IMR-90 (cell line): ENCODE measurements around the gene PATJ. TPM values are rescaled to one million over a fixed set of nuclear protein-coding genes. Genes with fewer than 3 reads are reported as not detected.

Source experiments
- ATAC-seq: fragments of 200-7000 bp; cut with Tn5 transposase; 2 replicates; pipeline ENCODE4 v1.9.1; 2020; ENCODE audit warnings: low read depth, mild to moderate bottlenecking, moderate library complexity
- BruUV-seq: library from RNA; stranded (reverse); fragments of 400-500 nt; replicated peaks from 2 replicates; lab custom pipeline; 2021; lab: Mats Ljungman, UMichigan
- CTCF ChIA-PET: fragments of 300-600 bp; formaldehyde crosslinking; extraction: SDS; loops from one replicate; lab custom pipeline; 2021; ENCODE audit warnings: antibody characterized with exemption; lab: Yijun Ruan, JAX
- POLR2A ChIA-PET: fragments of 300-600 bp; sonication (Branson Sonifier 250); formaldehyde crosslinking; loops from one replicate; lab custom pipeline; 2022; ENCODE audit warnings: antibody characterized with exemption; ENCODE audit not compliant: unreplicated experiment; lab: Charles Lee
- DNase-seq: peaks from one replicate; pipeline ENCODE4 v3.0.0; 2013
- H2AFZ ChIP-seq: replicated peaks from 2 replicates; pipeline ENCODE3; 2013; ENCODE audit warnings: low read length, mild to moderate bottlenecking; ENCODE audit not compliant: poor library complexity
- H2AK5ac ChIP-seq: 2 replicates; pipeline ENCODE4 v1.6.1; 2013; ENCODE audit warnings: low read depth, low read length, inconsistent platforms
- H2AK9ac ChIP-seq: replicated peaks from 2 replicates; pipeline ENCODE3; 2013; ENCODE audit warnings: mild to moderate bottlenecking, low read depth, low read length, moderate library complexity; ENCODE audit not compliant: poor library complexity
- H2BK120ac ChIP-seq: 2 replicates; pipeline ENCODE4 v1.6.1; 2013; ENCODE audit warnings: low read depth, low read length, inconsistent platforms
- H2BK15ac ChIP-seq: 3 replicates; pipeline ENCODE4 v1.6.1; 2013; ENCODE audit warnings: low read depth, low read length, inconsistent platforms
- H2BK20ac ChIP-seq: 2 replicates; pipeline ENCODE4 v1.6.1; 2013; ENCODE audit warnings: low read depth, mild to moderate bottlenecking, inconsistent platforms, low read length, moderate library complexity
- H2BK5ac ChIP-seq: 2 replicates; pipeline ENCODE4 v1.6.1; 2013; ENCODE audit warnings: mild to moderate bottlenecking, low read depth, low read length, inconsistent platforms; ENCODE audit not compliant: poor library complexity, severe bottlenecking
- H3K14ac ChIP-seq: replicated peaks from 2 replicates; pipeline ENCODE4 v1.6.1; 2013; ENCODE audit warnings: low read depth, low read length, inconsistent platforms
- H3K18ac ChIP-seq: 2 replicates; pipeline ENCODE4 v1.6.1; 2013; ENCODE audit warnings: low read depth, low read length, control low read depth
- H3K23ac ChIP-seq: 2 replicates; pipeline ENCODE4 v1.6.1; 2013; ENCODE audit warnings: low read depth, low read length, inconsistent platforms
- H3K27ac ChIP-seq: 2 replicates; pipeline ENCODE4 v1.5.1; 2013; ENCODE audit warnings: mild to moderate bottlenecking, control low read depth, low read length; ENCODE audit not compliant: insufficient read depth
- H3K27me3 ChIP-seq: 2 replicates; pipeline ENCODE4 v1.6.1; 2013; ENCODE audit warnings: low read length; ENCODE audit not compliant: control insufficient read depth, insufficient read depth
- H3K36me3 ChIP-seq: 2 replicates; pipeline ENCODE4 v1.6.1; 2013; ENCODE audit warnings: low read length, mixed read lengths; ENCODE audit not compliant: control insufficient read depth, insufficient read depth
- H3K4ac ChIP-seq: 2 replicates; pipeline ENCODE4 v1.6.1; 2013; ENCODE audit warnings: low read depth, low read length, inconsistent platforms
- H3K4me1 ChIP-seq: 2 replicates; pipeline ENCODE4 v1.6.1; 2013; ENCODE audit warnings: low read length, mixed read lengths; ENCODE audit not compliant: control insufficient read depth, insufficient read depth
- H3K4me2 ChIP-seq: 2 replicates; pipeline ENCODE4 v1.6.1; 2013; ENCODE audit warnings: low read depth, mild to moderate bottlenecking, control low read depth, low read length, moderate library complexity
- H3K4me3 ChIP-seq: 2 replicates; pipeline ENCODE4 v1.5.1; 2013; ENCODE audit warnings: low read depth, mild to moderate bottlenecking, control low read depth, low read length, moderate library complexity; ENCODE audit not compliant: insufficient read depth
- H3K56ac ChIP-seq: 2 replicates; pipeline ENCODE4 v1.6.1; 2013; ENCODE audit warnings: low read length, inconsistent platforms; ENCODE audit not compliant: insufficient read depth; ENCODE audit errors: extremely low read depth
- H3K79me1 ChIP-seq, 2 experiments: 2 replicates each; pipeline ENCODE4 v1.6.1; 2013; ENCODE audit warnings: low read length in 2 of 2, inconsistent platforms in 1 of 2, low read depth in 1 of 2
- H3K9ac ChIP-seq: 2 replicates; pipeline ENCODE4 v1.6.1; 2013; ENCODE audit warnings: low read depth, low read length, control low read depth
- H3K9me1 ChIP-seq: 2 replicates; pipeline ENCODE4 v1.6.1; 2013; ENCODE audit warnings: low read length, inconsistent platforms; ENCODE audit not compliant: insufficient read depth
- H3K9me3 ChIP-seq: 2 replicates; pipeline ENCODE4 v1.6.1; 2013; ENCODE audit warnings: low read length; ENCODE audit not compliant: control insufficient read depth, insufficient read depth
- H4K20me1 ChIP-seq: 2 replicates; pipeline ENCODE4 v1.6.1; 2013; ENCODE audit warnings: low read length, inconsistent platforms; ENCODE audit not compliant: insufficient read depth
- H4K5ac ChIP-seq: 2 replicates; pipeline ENCODE4 v1.6.1; 2013; ENCODE audit warnings: mild to moderate bottlenecking, low read depth, low read length, control low read depth
- H4K8ac ChIP-seq, 2 experiments: 2 replicates each; pipeline ENCODE4 v1.6.1; 2013; ENCODE audit warnings: low read depth in 2 of 2, low read length in 2 of 2, control low read depth in 1 of 2, inconsistent platforms in 1 of 2
- H4K91ac ChIP-seq: 2 replicates; pipeline ENCODE4 v1.6.1; 2013; ENCODE audit warnings: low read depth, low read length, inconsistent platforms; ENCODE audit not compliant: insufficient read depth
- BHLHE40 ChIP-seq: fragments of 150-350 bp; IDR thresholded peaks from 2 replicates; pipeline ENCODE4 v1.6.1; 2016; ENCODE audit warnings: mild to moderate bottlenecking, low read depth, low read length
- CEBPB ChIP-seq: IDR thresholded peaks from 2 replicates; pipeline ENCODE4 v1.6.1; 2012; ENCODE audit warnings: low read depth, low read length, improper control_type of control experiment
- CHD1 ChIP-seq: IDR thresholded peaks from 2 replicates; pipeline ENCODE4 v1.6.1; 2012; ENCODE audit warnings: low read depth, low read length, improper control_type of control experiment
- FOS ChIP-seq: fragments of 150-350 bp; IDR thresholded peaks from 2 replicates; pipeline ENCODE4 v1.6.1; 2016; ENCODE audit warnings: low read depth, low read length
- MXI1 ChIP-seq: IDR thresholded peaks from 2 replicates; pipeline ENCODE4 v1.6.1; 2012; ENCODE audit warnings: low read depth, mild to moderate bottlenecking, low read length, moderate library complexity, borderline replicate concordance
- RCOR1 ChIP-seq: IDR thresholded peaks from 2 replicates; pipeline ENCODE4 v1.6.1; 2012; ENCODE audit warnings: mild to moderate bottlenecking, low read length, improper control_type of control experiment; ENCODE audit not compliant: insufficient replicate concordance
- RFX5 ChIP-seq: IDR thresholded peaks from 2 replicates; pipeline ENCODE4 v1.8.0; 2012; ENCODE audit warnings: low read depth, mild to moderate bottlenecking, low read length, moderate library complexity
- SMC3 ChIP-seq: fragments of 150-350 bp; IDR thresholded peaks from 2 replicates; pipeline ENCODE4 v1.6.1; 2016; ENCODE audit warnings: low read depth, mild to moderate bottlenecking, antibody characterized with exemption, low read length, moderate library complexity
- WGBS, 2 experiments: methylation state at CpG; one replicate each; pipeline versions ENCODE4 v1.1.5 to v1.1.7; 2013; ENCODE audit warnings: missing lambda C conversion rate in 2 of 2; ENCODE audit not compliant: insufficient read length in 1 of 2; ENCODE audit errors: extremely low coverage in 2 of 2; 5-methylcytosine and 5-hydroxymethylcytosine counted together
- dilution Hi-C: fragments of 300-500 bp; cut with HindIII; formaldehyde crosslinking; loops from one replicate; pipeline ENCODE4 v1.14.3; 2018; ENCODE audit warnings: low sequenced_read_pairs; ENCODE audit not compliant: unreplicated experiment
- in situ Hi-C: fragments of 300-500 bp; cut with MboI; formaldehyde crosslinking; loops from 3 replicates; pipeline ENCODE4 v1.14.3; 2019; ENCODE audit warnings: low sequenced_read_pairs, inconsistent platforms, mixed read lengths
- intact Hi-C: fragments of 100-400 bp; cut with micrococcal nuclease; formaldehyde crosslinking; loops from 2 replicates; pipeline ENCODE4 v1.10.0; 2022
- polyA plus RNA-seq, 3 experiments: library from polyadenylated mRNA; depleted of rRNA; stranded (reverse); fragments of >200 nt; gene quantifications; 2 replicates each; pipeline ENCODE4 v1.2.3, GENCODE V29; 2012; ENCODE audit warnings: low replicate concordance in 1 of 3
- total RNA-seq: library from RNA; depleted of rRNA; stranded (reverse); fragments of >200 nt; gene quantifications from 2 replicates; pipeline ENCODE4 v1.2.3, GENCODE V29; 2012
- TF ChIP-seq, protein P1 (sequence below): conservative IDR thresholded peaks from 2 replicates; pipeline ENCODE4 v1.5.1; 2012; ENCODE audit warnings: mild to moderate bottlenecking, low read depth, low read length, improper control_type of control experiment

The PATJ gene
- total and polyA plus RNA-seq, 2 of the 4 experiments (the other 2 are of a cell fraction), result 2.0 to 3.4 TPM

DNA sequence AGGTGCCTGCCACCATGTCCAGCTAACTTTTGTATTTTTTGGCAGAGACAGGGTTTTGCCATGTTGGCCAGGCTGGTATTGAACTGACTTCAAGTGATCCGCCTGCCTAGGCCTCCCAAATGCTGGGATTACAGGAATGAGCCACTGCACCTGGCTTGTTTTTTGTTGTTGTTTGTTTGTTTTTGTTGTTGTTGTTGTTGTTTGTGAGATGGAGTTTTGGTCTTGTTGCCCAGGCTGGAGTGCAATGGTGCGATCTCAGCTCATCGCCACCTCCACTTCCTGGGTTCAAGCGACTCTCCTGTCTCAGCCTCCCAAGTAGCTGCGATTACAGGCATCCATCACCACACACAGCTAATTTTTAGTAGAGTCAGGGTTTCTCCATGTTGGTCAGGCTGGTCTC lies 445.3 kb downstream of the PATJ start:
- no peak overlapping the region for H3K18ac ChIP-seq
- no peak overlapping the region for H3K56ac ChIP-seq
- ChIA-PET POLR2A (no interaction called here), CTCF (no interaction called here)
- WGBS, 2 experiments, result no CpG with 5 or more reads among the region's 5 CpGs
- H4K91ac ChIP-seq, result no peak overlapping the region
- no peaks in the 10 kb centered on the region for H3K9me3 ChIP-seq
- TF ChIP-seq SMC3 (no peak), BHLHE40 (no peak), CHD1 (no peak), MXI1 (no peak), CEBPB (no peak), FOS (no peak), RFX5 (no peak), RCOR1 (no peak)
- TF ChIP-seq, protein P1, sequence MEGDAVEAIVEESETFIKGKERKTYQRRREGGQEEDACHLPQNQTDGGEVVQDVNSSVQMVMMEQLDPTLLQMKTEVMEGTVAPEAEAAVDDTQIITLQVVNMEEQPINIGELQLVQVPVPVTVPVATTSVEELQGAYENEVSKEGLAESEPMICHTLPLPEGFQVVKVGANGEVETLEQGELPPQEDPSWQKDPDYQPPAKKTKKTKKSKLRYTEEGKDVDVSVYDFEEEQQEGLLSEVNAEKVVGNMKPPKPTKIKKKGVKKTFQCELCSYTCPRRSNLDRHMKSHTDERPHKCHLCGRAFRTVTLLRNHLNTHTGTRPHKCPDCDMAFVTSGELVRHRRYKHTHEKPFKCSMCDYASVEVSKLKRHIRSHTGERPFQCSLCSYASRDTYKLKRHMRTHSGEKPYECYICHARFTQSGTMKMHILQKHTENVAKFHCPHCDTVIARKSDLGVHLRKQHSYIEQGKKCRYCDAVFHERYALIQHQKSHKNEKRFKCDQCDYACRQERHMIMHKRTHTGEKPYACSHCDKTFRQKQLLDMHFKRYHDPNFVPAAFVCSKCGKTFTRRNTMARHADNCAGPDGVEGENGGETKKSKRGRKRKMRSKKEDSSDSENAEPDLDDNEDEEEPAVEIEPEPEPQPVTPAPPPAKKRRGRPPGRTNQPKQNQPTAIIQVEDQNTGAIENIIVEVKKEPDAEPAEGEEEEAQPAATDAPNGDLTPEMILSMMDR, result no peak
- no peaks in the 10 kb centered on the region for H3K36me3 ChIP-seq
- no peak for DNase-seq
- no peak overlapping the region for H3K27ac ChIP-seq
- H2BK15ac ChIP-seq, result no peak overlapping the region
- H3K4me1 ChIP-seq, result no peaks in the 10 kb centered on the region
- H2BK20ac ChIP-seq, result no peak overlapping the region
- H2AK5ac ChIP-seq, result no peak overlapping the region
- no peak overlapping the region for H2AFZ ChIP-seq
- ATAC-seq, result no peak
- H4K8ac ChIP-seq, result no peak overlapping the region
- no peak overlapping the region for H3K14ac ChIP-seq
- BruUV-seq, result no TSS peak
- no peak overlapping the region for H3K23ac ChIP-seq
- no peak overlapping the region for H2BK120ac ChIP-seq
- no peak overlapping the region for H2BK5ac ChIP-seq
- H4K20me1 ChIP-seq, result no peaks in the 10 kb centered on the region
- H3K79me1 ChIP-seq, result no peaks in the 10 kb centered on the region
- H3K4ac ChIP-seq, result no peak overlapping the region
- in situ Hi-C loops, result loop anchor here (25.0 kb wide), 1 partner anchor 550 kb away; no protein-coding TSS in a partner anchor
- no peaks in the 10 kb centered on the region for H3K27me3 ChIP-seq
- H3K4me2 ChIP-seq, result no peak overlapping the region
- H4K5ac ChIP-seq, result no peak overlapping the region
- no peak overlapping the region for H3K4me3 ChIP-seq
- dilution Hi-C loops, result no loop called here
- no peak overlapping the region for H2AK9ac ChIP-seq
- intact Hi-C loops, result no loop called here
- no peak overlapping the region for H3K9ac ChIP-seq
- no peaks in the 10 kb centered on the region for H3K9me1 ChIP-seq
